IMR-90 (cell line): Measurements from ENCODE around the gene RIPPLY3.

Experiments used
- CEBPB ChIP-seq: IDR thresholded peaks from 2 replicates; pipeline ENCODE4 v1.6.1; 2012; ENCODE audit warnings: low read depth, low read length, improper control_type of control experiment
- ELK1 ChIP-seq: fragments of 150-350 bp; IDR thresholded peaks from 2 replicates; pipeline ENCODE4 v1.6.1; 2016; ENCODE audit warnings: low read depth, mild to moderate bottlenecking, low read length, moderate library complexity, borderline replicate concordance
- NFE2L2 ChIP-seq: fragments of 150-350 bp; IDR thresholded peaks from 2 replicates; pipeline ENCODE4 v1.6.1; 2016; ENCODE audit warnings: low read depth, mild to moderate bottlenecking, low read length
- POLR2A ChIP-seq: IDR thresholded peaks from 2 replicates; pipeline ENCODE4 v1.6.1; 2012; ENCODE audit warnings: mild to moderate bottlenecking, low read depth, low read length
- RFX5 ChIP-seq: IDR thresholded peaks from 2 replicates; pipeline ENCODE4 v1.8.0; 2012; ENCODE audit warnings: low read depth, mild to moderate bottlenecking, low read length, moderate library complexity
- SMC3 ChIP-seq: fragments of 150-350 bp; IDR thresholded peaks from 2 replicates; pipeline ENCODE4 v1.6.1; 2016; ENCODE audit warnings: low read depth, mild to moderate bottlenecking, antibody characterized with exemption, low read length, moderate library complexity
- TF ChIP-seq, protein P1 (sequence below): conservative IDR thresholded peaks from 2 replicates; pipeline ENCODE4 v1.5.1; 2012; ENCODE audit warnings: mild to moderate bottlenecking, low read depth, low read length, improper control_type of control experiment

DNA sequence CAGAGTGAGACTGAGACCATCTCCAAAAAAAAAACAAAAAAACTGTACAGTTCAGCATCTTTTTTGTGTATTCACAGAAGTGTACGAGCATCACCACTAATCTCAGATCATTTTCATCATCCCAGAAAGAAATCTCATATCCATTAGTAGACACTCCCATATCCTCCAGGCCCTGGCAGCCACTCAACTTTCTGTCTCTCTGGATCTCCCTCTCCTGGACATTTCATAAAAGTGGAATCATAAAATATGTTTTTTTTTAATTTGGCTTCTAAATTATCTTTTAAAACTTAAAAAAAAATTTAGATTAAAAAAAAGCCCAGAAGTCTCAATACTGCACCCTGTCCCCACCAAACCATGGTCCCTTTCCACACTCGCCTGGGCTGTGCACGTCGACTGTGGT lies 22.1 kb downstream of the RIPPLY3 start:
- TF ChIP-seq, protein P1, sequence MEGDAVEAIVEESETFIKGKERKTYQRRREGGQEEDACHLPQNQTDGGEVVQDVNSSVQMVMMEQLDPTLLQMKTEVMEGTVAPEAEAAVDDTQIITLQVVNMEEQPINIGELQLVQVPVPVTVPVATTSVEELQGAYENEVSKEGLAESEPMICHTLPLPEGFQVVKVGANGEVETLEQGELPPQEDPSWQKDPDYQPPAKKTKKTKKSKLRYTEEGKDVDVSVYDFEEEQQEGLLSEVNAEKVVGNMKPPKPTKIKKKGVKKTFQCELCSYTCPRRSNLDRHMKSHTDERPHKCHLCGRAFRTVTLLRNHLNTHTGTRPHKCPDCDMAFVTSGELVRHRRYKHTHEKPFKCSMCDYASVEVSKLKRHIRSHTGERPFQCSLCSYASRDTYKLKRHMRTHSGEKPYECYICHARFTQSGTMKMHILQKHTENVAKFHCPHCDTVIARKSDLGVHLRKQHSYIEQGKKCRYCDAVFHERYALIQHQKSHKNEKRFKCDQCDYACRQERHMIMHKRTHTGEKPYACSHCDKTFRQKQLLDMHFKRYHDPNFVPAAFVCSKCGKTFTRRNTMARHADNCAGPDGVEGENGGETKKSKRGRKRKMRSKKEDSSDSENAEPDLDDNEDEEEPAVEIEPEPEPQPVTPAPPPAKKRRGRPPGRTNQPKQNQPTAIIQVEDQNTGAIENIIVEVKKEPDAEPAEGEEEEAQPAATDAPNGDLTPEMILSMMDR: no peak
- TF ChIP-seq RFX5 (no peak), CEBPB (no peak), ELK1 (no peak), POLR2A (no peak), NFE2L2 (no peak), SMC3 (no peak)
